Colonic mucosa (tissue), 4 donors: Measurements from ENCODE around the gene VPS51. TPM values are rescaled to one million over a fixed set of nuclear protein-coding genes. Genes with fewer than 3 reads are reported as not detected.

ENCODE experiments used
- DNase-seq: peaks from one replicate; pipeline ENCODE4 v3.0.0-alpha.2; 2020
- H3K27ac ChIP-seq: fragments of 200-600 bp; one replicate; pipeline ENCODE4 v1.8.0; 2021
- H3K27me3 ChIP-seq: fragments of 200-600 bp; one replicate; pipeline ENCODE4 v1.8.0; 2021
- H3K36me3 ChIP-seq: fragments of 200-600 bp; one replicate; pipeline ENCODE4 v1.8.0; 2021
- H3K4me1 ChIP-seq: fragments of 200-600 bp; one replicate; pipeline ENCODE4 v1.8.0; 2021; ENCODE audit warnings: mild to moderate bottlenecking
- H3K4me3 ChIP-seq: fragments of 200-600 bp; one replicate; pipeline ENCODE4 v1.8.0; 2021
- H3K9ac ChIP-seq, 2 donors: one replicate each; pipeline ENCODE4 v1.7.0; 2013; ENCODE audit warnings: control low read depth in 2 of 2, low read depth in 2 of 2, low read length in 2 of 2
- H3K9me3 ChIP-seq: fragments of 200-600 bp; one replicate; pipeline ENCODE4 v1.8.0; 2021
- CTCF ChIP-seq: fragments of 200-600 bp; IDR thresholded peaks from one replicate; pipeline ENCODE4 v1.8.0; 2022; ENCODE audit warnings: antibody characterized with exemption, mild to moderate bottlenecking
- intact Hi-C: fragments of 100-400 bp; cut with DNase I; formaldehyde crosslinking; loops from one replicate; pipeline ENCODE4 v1.14.1; 2022
- total RNA-seq, 2 donors: library from RNA; stranded (reverse); fragmentation: NEBNext Ultra II Directional in 1 of 2; extraction: Animal tissue kit (Norgen Biotek cat#: 25700) in 1 of 2; gene quantifications; one replicate each; pipeline ENCODE4 v1.2.1, GENCODE V29; 2021
- donor health status: healthy.
- donor health status: DM: no; HTN: no; CAD: no.
- donor health status: DM: no; HTN: no; CAD: no.

The VPS51 gene
- total RNA-seq, 2 donors from 2014 or later, result 147 to 159 TPM

GRCh38 chr11:65121865-65122696 is 26.1 kb downstream of the VPS51 start, which contains the start of the genes FAU and MRPL49:
TSS of gene FAU (minus strand) at chr11:65122134. CDS start at chr11:65121813, 321 bp downstream.
TSS of gene MRPL49 (plus strand) at chr11:65122321. CDS start at chr11:65122347, 26 bp downstream.
- Histone ChIP-seq H3K27me3 (no peaks in the 10 kb centered on the region), H3K4me1 (peaks cover 7% of the 10 kb centered on the region), H3K36me3 (peaks cover 28% of the 10 kb centered on the region), H3K9me3 (no peaks in the 10 kb centered on the region), H3K27ac (peak within 1 kb of the TSS; percentile 90), H3K9ac (peak within 1 kb of the TSS; percentile 83 to 98), H3K4me3 (peak within 1 kb of the TSS; percentile 94)
- intact Hi-C loops, result loop anchor here (5.0 kb wide), 1 partner anchor 60 kb away; the partner anchor contains the start of gene CAPN1
- peak; percentile 99 for DNase-seq
- TF ChIP-seq CTCF, result no peak

GRCh38 chr11:65124480-65125196 is 28.6 kb downstream of the VPS51 start:
- Histone ChIP-seq H3K9ac (no peak overlapping the region), H3K9me3 (no peaks in the 10 kb centered on the region), H3K4me3 (no peak overlapping the region), H3K27ac (no peak overlapping the region), H3K4me1 (peaks cover 7% of the 10 kb centered on the region), H3K27me3 (no peaks in the 10 kb centered on the region), H3K36me3 (peaks cover 49% of the 10 kb centered on the region)
- no peak for DNase-seq
- intact Hi-C loops, result loop anchor here (5.0 kb wide), 1 partner anchor 58 kb away; the partner anchor contains the start of gene CAPN1
- TF ChIP-seq CTCF, result no peak

GRCh38 chr11:65125197-65126056 is 29.4 kb downstream of the VPS51 start:
- DNase-seq, result no peak
- H3K4me1 ChIP-seq, result peaks cover 7% of the 10 kb centered on the region
- intact Hi-C loops, result no loop called here

GRCh38 chr11:65126624-65127274 is 30.7 kb downstream of the VPS51 start:
- intact Hi-C loops, result no loop called here
- Histone ChIP-seq H3K27me3 (no peaks in the 10 kb centered on the region), H3K9ac (no peak overlapping the region), H3K9me3 (no peaks in the 10 kb centered on the region), H3K36me3 (peaks cover 56% of the 10 kb centered on the region), H3K4me3 (no peak overlapping the region), H3K27ac (no peak overlapping the region), H3K4me1 (peaks cover 7% of the 10 kb centered on the region)
- DNase-seq, result no peak
- no peak for TF ChIP-seq CTCF

More at GRCh38 chr11:65125197-65126056, 29.4 kb downstream of the VPS51 start:
- H3K27ac ChIP-seq, result no peak overlapping the region
- peaks cover 48% of the 10 kb centered on the region for H3K36me3 ChIP-seq
- no peak for TF ChIP-seq CTCF
- H3K9ac ChIP-seq, result no peak overlapping the region
- H3K9me3 ChIP-seq, result no peaks in the 10 kb centered on the region
- H3K27me3 ChIP-seq, result no peaks in the 10 kb centered on the region
- H3K4me3 ChIP-seq, result no peak overlapping the region
